Smooth muscle cell of the pulmonary artery (primary cell): ENCODE measurements around the gene CRYBG3. TPM values are rescaled to one million over a fixed set of nuclear protein-coding genes. Genes with fewer than 3 reads are reported as not detected.

ENCODE experiments used
- total RNA-seq: library from RNA; depleted of rRNA; stranded (reverse); fragments of >200 nt; gene quantifications from 2 replicates; pipeline ENCODE4 v1.2.3, GENCODE V29; 2014

CRYBG3 gene
- total RNA-seq: 37.6 and 37.7 TPM in 2 replicates

GRCh38 chr3:97821774-97822358 lies at the start of gene CRYBG3:
Gene CRYBG3, plus strand, starts transcription at chr3:97822011. Its CDS starts 196 bp downstream, at chr3:97822207.

GRCh38 chr3:97971679-97972567 lies 150.1 kb downstream of the CRYBG3 start, which contains the start of gene RIOX2:
Gene RIOX2, minus strand, starts transcription at chr3:97972431. Its CDS starts 4,838 bp downstream, at chr3:97967593.

Other genes with a start within 250 kb of the CRYBG3 start
- 11.4 and 13.6 TPM in 2 replicates for gene ARL6, start 57.3 kb upstream of the CRYBG3 start, total RNA-seq
- gene RIOX2, start 150.4 kb downstream of the CRYBG3 start, total RNA-seq: 24.2 and 35.5 TPM in 2 replicates
- not detected in 2 replicates for gene GABRR3, start 213.3 kb downstream of the CRYBG3 start, total RNA-seq